NCI-H1694 treated with DMSO at 0.1 percent for 48 hours (cell line): ENCODE data around the gene VASH1.

ENCODE experiments used
- DNase-seq: peaks from one replicate; lab custom pipeline; 2025; lab: John Stamatoyannopoulos, UW

Gene VASH1

GRCh38 chr14:76832503-76832988, 71.3 kb downstream of the VASH1 start:
- DNase-seq, result no peak
